H9 (cell line): ENCODE results near the gene CBX1. TPM values are rescaled to one million over a fixed set of nuclear protein-coding genes. Genes with fewer than 3 reads are reported as not detected.
A peak's percentile ranks its signal among the peaks of the same experiment; 100 is the strongest.

Source experiments
- DNase-seq: peaks from one replicate; pipeline ENCODE4 v3.0.0-alpha.2; 2017
- H2AFZ ChIP-seq: one replicate; pipeline ENCODE4 v1.6.1; 2013; ENCODE audit warnings: mild to moderate bottlenecking, low read length, control low read depth, moderate library complexity
- H2AK5ac ChIP-seq: 2 replicates; pipeline ENCODE4 v1.6.1; 2013; ENCODE audit warnings: low read length, control low read depth, mixed read lengths; ENCODE audit not compliant: insufficient read length
- H2BK120ac ChIP-seq: one replicate; pipeline ENCODE4 v1.6.1; 2013; ENCODE audit warnings: low read depth, mild to moderate bottlenecking, low read length, control low read depth, inconsistent platforms; ENCODE audit not compliant: poor library complexity, severe bottlenecking
- H2BK12ac ChIP-seq: 2 replicates; pipeline ENCODE4 v1.6.1; 2013; ENCODE audit warnings: low read length, control low read depth, mixed read lengths, low read depth; ENCODE audit not compliant: insufficient read length
- H2BK15ac ChIP-seq: 2 replicates; pipeline ENCODE4 v1.6.1; 2013; ENCODE audit warnings: low read depth, low read length, control low read depth
- H2BK20ac ChIP-seq: one replicate; pipeline ENCODE4 v1.6.1; 2013; ENCODE audit warnings: low read depth, mild to moderate bottlenecking, low read length, control low read depth, inconsistent platforms; ENCODE audit not compliant: poor library complexity, severe bottlenecking
- H2BK5ac ChIP-seq: 2 replicates; pipeline ENCODE4 v1.6.1; 2013; ENCODE audit warnings: low read length, control low read depth, mixed read lengths; ENCODE audit not compliant: insufficient read length
- H3K14ac ChIP-seq: 2 replicates; pipeline ENCODE4 v1.6.1; 2013; ENCODE audit warnings: low read length, control low read depth; ENCODE audit not compliant: insufficient read depth
- H3K18ac ChIP-seq: 2 replicates; pipeline ENCODE4 v1.6.1; 2013; ENCODE audit warnings: low read depth, mild to moderate bottlenecking, mixed read lengths, low read length, control low read depth; ENCODE audit not compliant: insufficient read length
- H3K23ac ChIP-seq: 2 replicates; pipeline ENCODE4 v1.6.1; 2013; ENCODE audit warnings: low read length, control low read depth, mixed read lengths, low read depth; ENCODE audit not compliant: insufficient read length
- H3K23me2 ChIP-seq: 2 replicates; pipeline ENCODE4 v1.6.1; 2013; ENCODE audit warnings: low read depth, mild to moderate bottlenecking, mixed read lengths, low read length, control low read depth; ENCODE audit not compliant: insufficient read length, poor library complexity, severe bottlenecking
- H3K27ac ChIP-seq: 2 replicates; pipeline ENCODE4 v1.5.1; 2013; ENCODE audit warnings: low read length, control low read depth, mixed read lengths, low read depth; ENCODE audit not compliant: insufficient read length
- H3K27me3 ChIP-seq: 2 replicates; pipeline ENCODE4 v1.6.1; 2013; ENCODE audit warnings: low read length, control low read depth, inconsistent platforms; ENCODE audit not compliant: insufficient read depth
- H3K4ac ChIP-seq: 2 replicates; pipeline ENCODE4 v1.6.1; 2013; ENCODE audit warnings: low read depth, mild to moderate bottlenecking, control low read depth, inconsistent platforms, low read length, moderate library complexity
- H3K4me1 ChIP-seq: 2 replicates; pipeline ENCODE4 v1.6.1; 2013; ENCODE audit warnings: low read length, control low read depth, inconsistent platforms; ENCODE audit not compliant: insufficient read depth
- H3K4me2 ChIP-seq: 2 replicates; pipeline ENCODE4 v1.6.1; 2013; ENCODE audit warnings: low read length, control low read depth, mixed read lengths; ENCODE audit not compliant: insufficient read length, insufficient read depth
- H3K56ac ChIP-seq: 2 replicates; pipeline ENCODE4 v1.6.1; 2013; ENCODE audit warnings: low read depth, mild to moderate bottlenecking, mixed read lengths, low read length, control low read depth; ENCODE audit not compliant: insufficient read length
- H3K79me1 ChIP-seq: 2 replicates; pipeline ENCODE4 v1.6.1; 2013; ENCODE audit warnings: low read depth, mild to moderate bottlenecking, moderate library complexity, low read length, control low read depth, inconsistent platforms; ENCODE audit not compliant: insufficient read depth, poor library complexity, severe bottlenecking
- H3K79me2 ChIP-seq: 2 replicates; pipeline ENCODE4 v1.6.1; 2013; ENCODE audit warnings: low read length, control low read depth, inconsistent platforms; ENCODE audit not compliant: insufficient read depth
- H3K9ac ChIP-seq: 2 replicates; pipeline ENCODE4 v1.6.1; 2013; ENCODE audit warnings: low read length, control low read depth, mixed read lengths; ENCODE audit not compliant: insufficient read length; ENCODE audit errors: extremely low read depth
- H3K9me3 ChIP-seq: one replicate; pipeline ENCODE4 v1.6.1; 2013; ENCODE audit warnings: low read depth, low read length, inconsistent platforms; ENCODE audit not compliant: control insufficient read depth
- H3T11ph ChIP-seq: one replicate; pipeline ENCODE4 v1.6.1; 2013; ENCODE audit warnings: mild to moderate bottlenecking, low read length, control low read depth, inconsistent platforms
- H4K20me1 ChIP-seq: one replicate; pipeline ENCODE4 v1.6.1; 2013; ENCODE audit not compliant: control insufficient read depth, insufficient read length, insufficient read depth
- H4K5ac ChIP-seq: 2 replicates; pipeline ENCODE4 v1.6.1; 2013; ENCODE audit warnings: low read depth, mild to moderate bottlenecking, mixed read lengths, low read length, control low read depth; ENCODE audit not compliant: insufficient read length
- H4K8ac ChIP-seq: replicated peaks from 2 replicates; pipeline ENCODE4 v1.6.1; 2013; ENCODE audit warnings: low read length, control low read depth, mixed read lengths, low read depth; ENCODE audit not compliant: insufficient read length
- H4K91ac ChIP-seq: 2 replicates; pipeline ENCODE4 v1.6.1; 2013; ENCODE audit warnings: low read depth, mild to moderate bottlenecking, moderate library complexity, mixed read lengths, low read length, control low read depth; ENCODE audit not compliant: insufficient read length
- H3K27ac Mint-ChIP-seq, 3 experiments: 2 replicates in 2 of 3; 3 replicates in 1 of 3; pipeline ENCODE4 v1.8.0; 2020 to 2021; ENCODE audit warnings: mixed read lengths in 3 of 3, mild to moderate bottlenecking in 1 of 3, moderate library complexity in 1 of 3
- H3K27me3 Mint-ChIP-seq: 2 replicates; pipeline ENCODE4 v1.8.0; 2021; ENCODE audit warnings: low read depth, mild to moderate bottlenecking, moderate library complexity, mixed read lengths
- H3K36me3 Mint-ChIP-seq, 3 experiments: 2 replicates in 2 of 3; 3 replicates in 1 of 3; pipeline ENCODE4 v1.8.0; 2020 to 2021; ENCODE audit warnings: low read depth in 3 of 3, mixed read lengths in 3 of 3; ENCODE audit not compliant: insufficient read depth in 1 of 3
- H3K4me1 Mint-ChIP-seq, 2 experiments: 2 replicates each; pipeline ENCODE4 v1.8.0; 2020; ENCODE audit warnings: mixed read lengths in 2 of 2
- H3K4me3 Mint-ChIP-seq, 2 experiments: 2 replicates in 1 of 2; 3 replicates in 1 of 2; pipeline ENCODE4 v1.8.0; 2020 to 2021; ENCODE audit warnings: mild to moderate bottlenecking in 2 of 2, mixed read lengths in 2 of 2, moderate library complexity in 1 of 2
- H3K9me3 Mint-ChIP-seq, 2 experiments: 2 replicates in 1 of 2; 3 replicates in 1 of 2; pipeline ENCODE4 v1.8.0; 2020; ENCODE audit warnings: mild to moderate bottlenecking in 2 of 2, mixed read lengths in 2 of 2, moderate library complexity in 1 of 2
- WGBS: extraction: QIAGEN DNeasy Blood & Tissue Kit; methylation state at CpG from one replicate; pipeline ENCODE4 v1.1.7; 2013; ENCODE audit warnings: missing lambda C conversion rate, low lambda C conversion rate, mixed read lengths; ENCODE audit not compliant: insufficient read length; ENCODE audit errors: extremely low coverage; 5-methylcytosine and 5-hydroxymethylcytosine counted together
- total RNA-seq: library from RNA; stranded (reverse); gene quantifications from 2 replicates; pipeline ENCODE4 v1.2.1, GENCODE V29; 2021
- TF ChIP-seq, protein P1 (sequence below): fragments of 200-600 bp; sonication (generic); conservative IDR thresholded peaks from 3 replicates; pipeline ENCODE4 v1.8.0; 2021; ENCODE audit warnings: antibody characterized with exemption, mild to moderate bottlenecking

The CBX1 gene
- total RNA-seq, 1 experiment from 2014 or later: 155 TPM

DNA sequence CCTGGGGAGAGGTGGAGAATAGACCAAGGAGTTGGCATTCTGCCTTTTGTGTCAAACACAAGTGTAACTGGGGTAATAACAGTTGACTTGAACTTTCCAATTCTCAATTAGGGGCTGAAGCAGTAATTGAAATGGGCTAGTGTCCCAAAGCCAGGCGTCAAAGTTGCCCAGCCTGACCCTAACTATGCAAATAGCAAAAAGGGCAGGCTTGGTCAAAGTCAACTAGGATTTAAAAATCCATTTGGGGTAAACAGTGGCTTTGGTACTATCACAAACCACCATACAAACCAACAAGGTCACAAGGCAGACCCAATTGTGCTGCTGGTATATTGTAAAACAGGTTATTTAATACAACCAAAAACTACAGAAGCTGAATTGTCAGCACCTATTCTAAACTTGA, 35.1 kb downstream of the CBX1 start:
- no peak for DNase-seq
- Mint-ChIP-seq H3K27ac (peak overlapping the region in 1 of 3 experiments; percentile 76; a peak in 2 of 7 replicates), H3K27me3 (no peaks in the 10 kb centered on the region; the same call in 1 of the 2 replicates), H3K4me3 (no peak overlapping the region), H3K36me3 (peaks cover 17 to 84% (median 57%) of the 10 kb centered on the region in 3 experiments; a peak in 6 of 7 replicates), H3K9me3 (no peaks in the 10 kb centered on the region), H3K4me1 (peaks cover 11 to 13% of the 10 kb centered on the region in 2 experiments)
- no peak overlapping the region for H4K91ac ChIP-seq
- no peak overlapping the region for H4K5ac ChIP-seq
- H2BK5ac ChIP-seq: no peak overlapping the region
- H3K56ac ChIP-seq: no peak overlapping the region
- no peaks in the 10 kb centered on the region for H3K9me3 ChIP-seq
- TF ChIP-seq, protein P1, sequence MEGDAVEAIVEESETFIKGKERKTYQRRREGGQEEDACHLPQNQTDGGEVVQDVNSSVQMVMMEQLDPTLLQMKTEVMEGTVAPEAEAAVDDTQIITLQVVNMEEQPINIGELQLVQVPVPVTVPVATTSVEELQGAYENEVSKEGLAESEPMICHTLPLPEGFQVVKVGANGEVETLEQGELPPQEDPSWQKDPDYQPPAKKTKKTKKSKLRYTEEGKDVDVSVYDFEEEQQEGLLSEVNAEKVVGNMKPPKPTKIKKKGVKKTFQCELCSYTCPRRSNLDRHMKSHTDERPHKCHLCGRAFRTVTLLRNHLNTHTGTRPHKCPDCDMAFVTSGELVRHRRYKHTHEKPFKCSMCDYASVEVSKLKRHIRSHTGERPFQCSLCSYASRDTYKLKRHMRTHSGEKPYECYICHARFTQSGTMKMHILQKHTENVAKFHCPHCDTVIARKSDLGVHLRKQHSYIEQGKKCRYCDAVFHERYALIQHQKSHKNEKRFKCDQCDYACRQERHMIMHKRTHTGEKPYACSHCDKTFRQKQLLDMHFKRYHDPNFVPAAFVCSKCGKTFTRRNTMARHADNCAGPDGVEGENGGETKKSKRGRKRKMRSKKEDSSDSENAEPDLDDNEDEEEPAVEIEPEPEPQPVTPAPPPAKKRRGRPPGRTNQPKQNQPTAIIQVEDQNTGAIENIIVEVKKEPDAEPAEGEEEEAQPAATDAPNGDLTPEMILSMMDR: no peak
- no peaks in the 10 kb centered on the region for H4K20me1 ChIP-seq
- no peaks in the 10 kb centered on the region for H3K4me1 ChIP-seq
- H3K79me2 ChIP-seq: no peaks in the 10 kb centered on the region
- no peak overlapping the region for H2BK12ac ChIP-seq
- no peak overlapping the region for H2BK120ac ChIP-seq
- no peak overlapping the region for H2BK15ac ChIP-seq
- no peak overlapping the region for H3K9ac ChIP-seq
- H3K4me2 ChIP-seq: no peak overlapping the region
- H3K14ac ChIP-seq: no peak overlapping the region
- H3K79me1 ChIP-seq: no peaks in the 10 kb centered on the region
- H3K4ac ChIP-seq: no peak overlapping the region
- H2AFZ ChIP-seq: no peak overlapping the region
- no peak overlapping the region for H2BK20ac ChIP-seq
- no peaks in the 10 kb centered on the region for H3K23me2 ChIP-seq
- H4K8ac ChIP-seq: no peak overlapping the region
- no peak overlapping the region for H3K18ac ChIP-seq
- no peaks in the 10 kb centered on the region for H3K27me3 ChIP-seq
- no CpG with 5 or more reads among the region's 1 CpG for WGBS
- no peak overlapping the region for H3K23ac ChIP-seq
- no peak overlapping the region for H3K27ac ChIP-seq
- H3T11ph ChIP-seq: no peak overlapping the region
- no peak overlapping the region for H2AK5ac ChIP-seq
